ENCODE results near the gene DFFB.

The DFFB gene

GRCh38 chr1:3889936-3890335 is 32.7 kb downstream of the DFFB start:
- Histone ChIP-seq H3K27me3 (ENCODE audit: insufficient read depth, low read length, poor library complexity, severe bottlenecking) (no peaks in the 10 kb centered on the region), H3K4me1 (ENCODE audit: insufficient read depth, low read length, poor library complexity, severe bottlenecking) (no peaks in the 10 kb centered on the region), H3K36me3 (ENCODE audit: insufficient read depth, low read length) (peaks cover 53% of the 10 kb centered on the region; the same call in 1 of the 2 replicates), H3F3A (ENCODE audit: low read depth) (no peaks in the 10 kb centered on the region), H3K9me3 (ENCODE audit: insufficient read depth, low read depth, low read length) (no peaks in the 10 kb centered on the region), H3K4me3 (ENCODE audit: low read length, poor library complexity, severe bottlenecking) (no peak overlapping the region), H3K79me2 (ENCODE audit: insufficient read depth, low read length) (peaks cover 23% of the 10 kb centered on the region), H3K9me2 (replicated peaks; ENCODE audit: low read depth, low read length) (no peaks in the 10 kb centered on the region), H4K20me1 (ENCODE audit: insufficient read depth, low read length, poor library complexity, severe bottlenecking) (peaks cover 5% of the 10 kb centered on the region), H3K9ac (ENCODE audit: low read depth, low read length, poor library complexity, severe bottlenecking) (no peak overlapping the region), H2AFZ (ENCODE audit: low read length) (no peak overlapping the region), H3K4me2 (ENCODE audit: low read depth, low read length, poor library complexity, severe bottlenecking) (no peak overlapping the region)
- TF ChIP-seq CTCF (conservative IDR thresholded peaks at IDR 0.05; ENCODE audit: low read length): no peak
- TF ChIP-seq EZH2phosphoT487 (IDR thresholded peaks at IDR 0.05; ENCODE audit: borderline replicate concordance): no peak

- H3K4me3 ChIP-seq (ENCODE audit: low read length, poor library complexity, severe bottlenecking): no peak overlapping the region
- peaks cover 2% of the 10 kb centered on the region for H3K4me1 ChIP-seq (ENCODE audit: insufficient read depth, low read length, poor library complexity, severe bottlenecking)
- TF ChIP-seq CTCF (conservative IDR thresholded peaks at IDR 0.05; ENCODE audit: low read length) (no peak), EZH2phosphoT487 (IDR thresholded peaks at IDR 0.05; ENCODE audit: borderline replicate concordance) (no peak)
- peaks cover 5% of the 10 kb centered on the region for H4K20me1 ChIP-seq (ENCODE audit: insufficient read depth, low read length, poor library complexity, severe bottlenecking)
- no peaks in the 10 kb centered on the region for H3K9me2 ChIP-seq (replicated peaks; ENCODE audit: low read depth, low read length)
- no peak overlapping the region for H3K4me2 ChIP-seq (ENCODE audit: low read depth, low read length, poor library complexity, severe bottlenecking)
- no peaks in the 10 kb centered on the region for H3K27me3 ChIP-seq (ENCODE audit: insufficient read depth, low read length, poor library complexity, severe bottlenecking)
- no peak overlapping the region for H2AFZ ChIP-seq (ENCODE audit: low read length)
- H3K9me3 ChIP-seq (ENCODE audit: insufficient read depth, low read depth, low read length): no peaks in the 10 kb centered on the region
- H3K9ac ChIP-seq (ENCODE audit: low read depth, low read length, poor library complexity, severe bottlenecking): no peak overlapping the region
- no peaks in the 10 kb centered on the region for H3F3A ChIP-seq (ENCODE audit: low read depth)
- peaks cover 30% of the 10 kb centered on the region for H3K79me2 ChIP-seq (ENCODE audit: insufficient read depth, low read length)
- H3K36me3 ChIP-seq (ENCODE audit: insufficient read depth, low read length): peaks cover 51% of the 10 kb centered on the region; the same call in 1 of the 2 replicates
Measured at GRCh38 chr1:3890389-3891328, 33.4 kb downstream of the DFFB start.

- Histone ChIP-seq H3K27me3 (ENCODE audit: insufficient read depth, low read length, poor library complexity, severe bottlenecking) (no peaks in the 10 kb centered on the region), H3K79me2 (ENCODE audit: insufficient read depth, low read length) (peaks cover 38% of the 10 kb centered on the region), H3K9ac (ENCODE audit: low read depth, low read length, poor library complexity, severe bottlenecking) (no peak overlapping the region), H3K9me3 (ENCODE audit: insufficient read depth, low read depth, low read length) (no peaks in the 10 kb centered on the region), H2AFZ (ENCODE audit: low read length) (no peak overlapping the region), H3K36me3 (ENCODE audit: insufficient read depth, low read length) (peaks cover 43% of the 10 kb centered on the region; the same call in 1 of the 2 replicates), H3K4me2 (ENCODE audit: low read depth, low read length, poor library complexity, severe bottlenecking) (no peak overlapping the region), H3K4me1 (ENCODE audit: insufficient read depth, low read length, poor library complexity, severe bottlenecking) (peaks cover 9% of the 10 kb centered on the region), H3K9me2 (replicated peaks; ENCODE audit: low read depth, low read length) (no peaks in the 10 kb centered on the region), H3K4me3 (ENCODE audit: low read length, poor library complexity, severe bottlenecking) (no peak overlapping the region), H3F3A (ENCODE audit: low read depth) (no peaks in the 10 kb centered on the region), H4K20me1 (ENCODE audit: insufficient read depth, low read length, poor library complexity, severe bottlenecking) (peaks cover 9% of the 10 kb centered on the region)
- no peak for TF ChIP-seq CTCF (conservative IDR thresholded peaks at IDR 0.05; ENCODE audit: low read length)
- TF ChIP-seq EZH2phosphoT487 (IDR thresholded peaks at IDR 0.05; ENCODE audit: borderline replicate concordance): no peak
Measured at GRCh38 chr1:3891329-3891865, 34.1 kb downstream of the DFFB start.
